ENCODE measurements around the gene OPN1SW. TPM values are rescaled to one million over a fixed set of nuclear protein-coding genes. Genes with fewer than 3 reads are reported as not detected.

Gene OPN1SW
- total RNA-seq, 4 donors from 2014 or later = not detected

- peak overlapping the region; percentile 95 for H3K4me3 ChIP-seq (ENCODE audit: low read depth, poor library complexity, severe bottlenecking)
- intact Hi-C loops (cut with DNase I; ENCODE audit: low total_unique reads) = no loop called here
- TF ChIP-seq, protein P1, sequence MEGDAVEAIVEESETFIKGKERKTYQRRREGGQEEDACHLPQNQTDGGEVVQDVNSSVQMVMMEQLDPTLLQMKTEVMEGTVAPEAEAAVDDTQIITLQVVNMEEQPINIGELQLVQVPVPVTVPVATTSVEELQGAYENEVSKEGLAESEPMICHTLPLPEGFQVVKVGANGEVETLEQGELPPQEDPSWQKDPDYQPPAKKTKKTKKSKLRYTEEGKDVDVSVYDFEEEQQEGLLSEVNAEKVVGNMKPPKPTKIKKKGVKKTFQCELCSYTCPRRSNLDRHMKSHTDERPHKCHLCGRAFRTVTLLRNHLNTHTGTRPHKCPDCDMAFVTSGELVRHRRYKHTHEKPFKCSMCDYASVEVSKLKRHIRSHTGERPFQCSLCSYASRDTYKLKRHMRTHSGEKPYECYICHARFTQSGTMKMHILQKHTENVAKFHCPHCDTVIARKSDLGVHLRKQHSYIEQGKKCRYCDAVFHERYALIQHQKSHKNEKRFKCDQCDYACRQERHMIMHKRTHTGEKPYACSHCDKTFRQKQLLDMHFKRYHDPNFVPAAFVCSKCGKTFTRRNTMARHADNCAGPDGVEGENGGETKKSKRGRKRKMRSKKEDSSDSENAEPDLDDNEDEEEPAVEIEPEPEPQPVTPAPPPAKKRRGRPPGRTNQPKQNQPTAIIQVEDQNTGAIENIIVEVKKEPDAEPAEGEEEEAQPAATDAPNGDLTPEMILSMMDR (IDR thresholded peaks at IDR 0.05) = no peak
- TF ChIP-seq POLR2A (IDR thresholded peaks at IDR 0.05) = no peak
- no peak for DNase-seq (ENCODE audit: low spot score in 2 of 2)
- 5 to 6% methylated on average over 13 of the region's 13 CpGs for WGBS, 2 donors
These were observed 35.5 kb downstream of the OPN1SW start for GRCh38 chr7:128739990-128740682.

DNA sequence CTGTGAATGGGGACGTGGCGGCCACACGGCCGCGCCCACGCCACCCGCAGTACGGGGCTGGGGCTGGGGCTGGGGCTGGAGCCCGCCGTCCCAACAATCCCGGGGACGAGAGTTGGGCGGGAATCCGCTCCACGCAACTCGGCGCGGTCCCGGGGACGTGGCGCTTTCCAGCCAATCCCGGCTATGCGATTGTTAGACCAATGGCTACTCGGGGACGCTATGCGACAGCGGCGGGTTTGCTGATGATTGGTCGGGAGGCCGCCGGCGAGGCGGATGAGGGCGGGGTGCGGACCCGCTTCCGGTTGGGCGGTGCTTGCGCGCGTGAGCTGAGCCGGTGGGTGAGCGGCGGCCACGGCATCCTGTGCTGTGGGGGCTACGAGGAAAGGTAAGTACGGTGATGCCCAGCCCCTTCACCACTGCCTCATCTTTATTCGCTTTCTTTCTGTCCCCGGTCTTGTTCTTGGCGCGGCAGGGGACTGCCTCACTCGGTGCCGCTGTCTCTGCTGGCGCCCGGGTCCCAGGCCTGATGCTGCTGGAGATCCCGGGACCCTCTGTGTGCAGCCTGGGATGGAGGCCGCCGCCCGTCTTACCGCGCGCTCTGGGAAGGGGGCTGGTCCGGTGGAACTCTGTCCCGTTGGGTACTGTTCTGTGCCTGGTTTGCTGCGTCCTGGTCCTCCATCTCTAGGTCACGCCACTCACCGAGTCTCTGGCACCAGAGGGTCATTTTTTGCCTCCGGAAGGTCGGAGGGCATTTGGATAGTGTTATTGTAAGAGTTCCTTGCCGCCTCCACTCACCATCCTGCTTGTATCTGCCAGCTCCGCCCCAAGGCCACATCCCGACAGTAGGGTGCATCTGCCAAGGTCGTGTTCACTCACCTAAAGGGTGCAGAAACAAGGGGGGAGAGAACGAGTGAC, 36.3 kb downstream of the OPN1SW start, which contains the start of gene CALU:
TSS of gene CALU (plus strand) at position 312 of the 915 bp plus-strand sequence. CDS start 9,225 bp downstream, outside the sequence.
- peak; percentile 96 to 99 for DNase-seq (ENCODE audit: low spot score in 2 of 2)
- TF ChIP-seq POLR2A (IDR thresholded peaks at IDR 0.05) = peak in 1 of 2 donors; percentile 49
- TF ChIP-seq, protein P1 (IDR thresholded peaks at IDR 0.05) = no peak
- peak within 1 kb of the TSS; percentile 95 for H3K4me3 ChIP-seq (ENCODE audit: low read depth, poor library complexity, severe bottlenecking)
- intact Hi-C loops (cut with DNase I; ENCODE audit: low total_unique reads) = no loop called here
- 1% methylated on average over 65 to 71 of the region's 74 CpGs for WGBS, 2 donors

GRCh38 chr7:128738570-128739047, 37.0 kb downstream of the OPN1SW start:
- TF ChIP-seq POLR2A (IDR thresholded peaks at IDR 0.05) = no peak
- TF ChIP-seq, protein P1 (IDR thresholded peaks at IDR 0.05) = no peak
- intact Hi-C loops (cut with DNase I; ENCODE audit: low total_unique reads) = no loop called here
- WGBS, 2 donors = 1% methylated on average over 8 of the region's 8 CpGs
- peak overlapping the region; percentile 95 for H3K4me3 ChIP-seq (ENCODE audit: low read depth, poor library complexity, severe bottlenecking)
- peak; percentile 26 to 86 for DNase-seq (ENCODE audit: low spot score in 2 of 2)

GRCh38 chr7:128737867-128738385, 37.7 kb downstream of the OPN1SW start:
- 18 to 22% methylated on average over 1 of the region's 1 CpG for WGBS, 2 donors

GRCh38 chr7:128737441-128737840, 38.2 kb downstream of the OPN1SW start:
- intact Hi-C loops (cut with DNase I; ENCODE audit: low total_unique reads) = no loop called here
- H3K4me3 ChIP-seq (ENCODE audit: low read depth, poor library complexity, severe bottlenecking) = no peak overlapping the region
- TF ChIP-seq, protein P1 (IDR thresholded peaks at IDR 0.05) = no peak
- no peak for TF ChIP-seq POLR2A (IDR thresholded peaks at IDR 0.05)
- WGBS, 2 donors = 93 to 99% methylated on average over 4 of the region's 4 CpGs
- no peak for DNase-seq (ENCODE audit: low spot score in 2 of 2)

More at GRCh38 chr7:128737867-128738385, 37.7 kb downstream of the OPN1SW start:
- intact Hi-C loops (cut with DNase I; ENCODE audit: low total_unique reads) = no loop called here
- TF ChIP-seq, protein P1 (IDR thresholded peaks at IDR 0.05) = no peak
- no peak for TF ChIP-seq POLR2A (IDR thresholded peaks at IDR 0.05)
- DNase-seq (ENCODE audit: low spot score in 2 of 2) = no peak
- H3K4me3 ChIP-seq (ENCODE audit: low read depth, poor library complexity, severe bottlenecking) = no peak overlapping the region
